ENCODE data around the gene ZNF44. TPM values are rescaled to one million over a fixed set of nuclear protein-coding genes. Genes with fewer than 3 reads are reported as not detected.

The ZNF44 gene
- total RNA-seq, 1 experiment from 2014 or later, result 3.6 TPM

DNA sequence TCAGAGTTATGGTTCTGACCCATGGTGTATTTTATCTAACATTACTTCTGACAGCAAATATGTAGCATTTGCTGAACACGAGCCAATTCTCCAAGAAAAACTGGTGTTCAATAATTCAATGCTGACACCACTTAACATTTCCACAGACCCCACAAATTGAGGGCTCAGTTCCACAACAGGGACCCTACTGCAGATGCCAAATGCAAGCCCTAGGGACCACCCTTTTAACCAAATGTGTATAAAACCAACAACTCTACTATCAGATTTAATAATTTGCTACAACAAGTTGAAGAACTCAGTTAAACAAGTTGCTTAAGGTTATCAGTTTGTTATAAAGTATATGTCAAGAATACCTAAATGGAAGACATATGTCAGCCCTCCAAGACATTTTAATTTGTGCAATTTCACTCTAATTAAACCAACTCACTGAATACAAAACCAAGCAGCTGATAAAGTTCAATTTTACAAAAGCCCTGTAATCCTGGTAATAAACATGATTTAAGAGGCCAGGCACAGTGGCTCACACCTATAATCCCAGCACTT, 6.7 kb downstream of the ZNF44 start (continued):
- TF ChIP-seq, protein P1, sequence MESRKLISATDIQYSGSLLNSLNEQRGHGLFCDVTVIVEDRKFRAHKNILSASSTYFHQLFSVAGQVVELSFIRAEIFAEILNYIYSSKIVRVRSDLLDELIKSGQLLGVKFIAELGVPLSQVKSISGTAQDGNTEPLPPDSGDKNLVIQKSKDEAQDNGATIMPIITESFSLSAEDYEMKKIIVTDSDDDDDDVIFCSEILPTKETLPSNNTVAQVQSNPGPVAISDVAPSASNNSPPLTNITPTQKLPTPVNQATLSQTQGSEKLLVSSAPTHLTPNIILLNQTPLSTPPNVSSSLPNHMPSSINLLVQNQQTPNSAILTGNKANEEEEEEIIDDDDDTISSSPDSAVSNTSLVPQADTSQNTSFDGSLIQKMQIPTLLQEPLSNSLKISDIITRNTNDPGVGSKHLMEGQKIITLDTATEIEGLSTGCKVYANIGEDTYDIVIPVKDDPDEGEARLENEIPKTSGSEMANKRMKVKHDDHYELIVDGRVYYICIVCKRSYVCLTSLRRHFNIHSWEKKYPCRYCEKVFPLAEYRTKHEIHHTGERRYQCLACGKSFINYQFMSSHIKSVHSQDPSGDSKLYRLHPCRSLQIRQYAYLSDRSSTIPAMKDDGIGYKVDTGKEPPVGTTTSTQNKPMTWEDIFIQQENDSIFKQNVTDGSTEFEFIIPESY (IDR thresholded peaks at IDR 0.05; ENCODE audit: extremely low read depth, insufficient replicate concordance, low read length), result no peak
- TF ChIP-seq ZFX (IDR thresholded peaks at IDR 0.05) (no peak), EZH2phosphoT487 (IDR thresholded peaks at IDR 0.05; ENCODE audit: borderline replicate concordance) (no peak), POLR2A (IDR thresholded peaks at IDR 0.05; ENCODE audit: borderline replicate concordance, extremely low read depth, insufficient read depth, insufficient read length) (no peak), CBX3 (IDR thresholded peaks at IDR 0.05; ENCODE audit: low read depth) (no peak), EZH2 (IDR thresholded peaks at IDR 0.05) (no peak), EGR1 (IDR thresholded peaks at IDR 0.05; ENCODE audit: low read depth) (no peak), TCF7L2 (IDR thresholded peaks at IDR 0.05; ENCODE audit: borderline replicate concordance, extremely low read depth, insufficient read depth, insufficient read length) (no peak), FOSL1 (IDR thresholded peaks at IDR 0.05; ENCODE audit: low read depth) (no peak), MAX (IDR thresholded peaks at IDR 0.05) (no peak)

DNA sequence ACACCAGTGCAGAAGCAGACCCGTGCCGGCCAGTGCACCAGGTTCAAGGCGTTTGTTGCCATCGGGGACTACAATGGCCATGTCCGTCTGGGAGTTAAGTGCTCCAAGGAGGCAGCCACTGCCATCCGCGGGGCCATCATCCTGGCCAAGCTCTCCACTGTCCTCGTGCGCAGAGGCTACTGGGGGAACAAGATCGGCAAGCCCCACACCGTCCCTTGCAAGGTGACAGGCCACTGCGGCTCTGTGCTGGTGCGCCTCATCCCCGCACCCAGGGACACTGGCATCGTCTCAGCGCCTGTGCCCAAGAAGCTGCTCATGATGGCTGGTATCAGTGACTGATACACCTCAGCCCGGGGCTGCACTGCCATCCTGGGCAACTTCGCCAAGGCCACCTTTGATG, 10.1 kb downstream of the ZNF44 start:
- H3K9me3 ChIP-seq (ENCODE audit: control insufficient read depth in 1 of 2, insufficient read depth in 1 of 2, low read depth in 1 of 2, low read length in 2 of 2), result peaks cover 4 to 9% of the 10 kb centered on the region in 2 experiments; a peak in 1 of 4 replicates
- no peaks in the 10 kb centered on the region for H3K79me2 ChIP-seq (ENCODE audit: insufficient read depth, low read length)
- no peak overlapping the region for H3K9ac ChIP-seq (ENCODE audit: low read length)
- no peaks in the 10 kb centered on the region for H3K9me2 ChIP-seq (ENCODE audit: insufficient read depth)
- BruUV-seq (replicated peaks), result no TSS peak
- intact Hi-C loops (cut with micrococcal nuclease), result no loop called here
- DNase-seq (ENCODE audit: low read depth, low spot score) (no peak), ATAC-seq (no peak)
- H3K4me3 ChIP-seq (replicated peaks in 1 of 2; ENCODE audit: low read depth in 1 of 2, low read length in 2 of 2), result no peak overlapping the region
- H3K4me1 ChIP-seq (ENCODE audit: control insufficient read depth in 1 of 2, insufficient read depth in 2 of 2, low read length in 2 of 2), result peaks cover 3 to 10% of the 10 kb centered on the region in 2 experiments; a peak in 3 of 4 replicates
- no peaks in the 10 kb centered on the region for H3K36me3 ChIP-seq (ENCODE audit: control insufficient read depth in 1 of 2, insufficient read depth in 2 of 2, low read length in 2 of 2)
- H3K4me2 ChIP-seq (ENCODE audit: low read length), result no peak overlapping the region
- RAD21 ChIA-PET (ENCODE audit: low non-redundant PET in 1 of 2, low total read pairs in 2 of 2, uncharacterized antibody in 2 of 2, unreplicated experiment in 2 of 2), result no interaction called here
- POLR2A ChIA-PET, result no interaction called here
- H4K20me1 ChIP-seq (ENCODE audit: insufficient read depth), result no peaks in the 10 kb centered on the region
- no peak overlapping the region for H3K27ac ChIP-seq (ENCODE audit: low read depth, low read length)
- no peaks in the 10 kb centered on the region for H3K27me3 ChIP-seq (ENCODE audit: insufficient read depth, low read length)
- no peak overlapping the region for H2AFZ ChIP-seq (ENCODE audit: low read depth, low read length, poor library complexity, severe bottlenecking)
- CTCF ChIA-PET, result no interaction called here
- TF ChIP-seq POLR2A (IDR thresholded peaks at IDR 0.05; ENCODE audit: borderline replicate concordance, extremely low read depth, insufficient read depth, insufficient read length), result no peak
- TF ChIP-seq REST (IDR thresholded peaks at IDR 0.05; ENCODE audit: low read depth), result no peak
- TF ChIP-seq CBX3 (IDR thresholded peaks at IDR 0.05; ENCODE audit: low read depth), result no peak
- no peak for TF ChIP-seq TCF7L2 (IDR thresholded peaks at IDR 0.05; ENCODE audit: borderline replicate concordance, extremely low read depth, insufficient read depth, insufficient read length)
- TF ChIP-seq, protein P2, sequence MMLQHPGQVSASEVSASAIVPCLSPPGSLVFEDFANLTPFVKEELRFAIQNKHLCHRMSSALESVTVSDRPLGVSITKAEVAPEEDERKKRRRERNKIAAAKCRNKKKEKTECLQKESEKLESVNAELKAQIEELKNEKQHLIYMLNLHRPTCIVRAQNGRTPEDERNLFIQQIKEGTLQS (IDR thresholded peaks at IDR 0.05), result no peak
- no peak for TF ChIP-seq CEBPB (IDR thresholded peaks at IDR 0.05; ENCODE audit: low read depth)
- no peak for TF ChIP-seq ZFX (IDR thresholded peaks at IDR 0.05)
- no peak for TF ChIP-seq SP1 (IDR thresholded peaks at IDR 0.05; ENCODE audit: low read depth)
- TF ChIP-seq, protein P1 (IDR thresholded peaks at IDR 0.05; ENCODE audit: extremely low read depth, insufficient replicate concordance, low read length), result no peak
- no peak for TF ChIP-seq RAD21 (IDR thresholded peaks at IDR 0.05; ENCODE audit: low read depth)
- TF ChIP-seq JUND (IDR thresholded peaks at IDR 0.05), result no peak
- TF ChIP-seq ELF1 (IDR thresholded peaks at IDR 0.05; ENCODE audit: borderline replicate concordance, low read depth), result no peak
- no peak for TF ChIP-seq EZH2 (IDR thresholded peaks at IDR 0.05)

Measured in HCT116 (cell line).